ENCODE results near the gene TMEM150C.

GRCh38 chr4:82551734-82552133 lies 10.1 kb downstream of the TMEM150C start:
- no peak for TF ChIP-seq POLR2AphosphoS5 (IDR thresholded peaks at IDR 0.05)
- TF ChIP-seq CTCF (IDR thresholded peaks at IDR 0.05; ENCODE audit: poor library complexity, severe bottlenecking) = no peak
- TF ChIP-seq EP300 (conservative IDR thresholded peaks at IDR 0.05; ENCODE audit: poor library complexity, severe bottlenecking) = no peak
- no peak for TF ChIP-seq REST (IDR thresholded peaks at IDR 0.05; ENCODE audit: borderline replicate concordance)
- TF ChIP-seq MXI1 (conservative IDR thresholded peaks at IDR 0.05; ENCODE audit: poor library complexity, severe bottlenecking) = no peak
- TF ChIP-seq EZH2 (IDR thresholded peaks at IDR 0.05; ENCODE audit: borderline replicate concordance, insufficient read depth, low read length, poor library complexity, severe bottlenecking) = no peak

Data from neural cell (in vitro differentiated cells).